Islet of Langerhans (tissue), 1 donor: ENCODE results near the gene PXDC1.

ENCODE experiments used
- FAIRE-seq: peaks from one replicate; lab custom pipeline; 2011; peaks lifted over from hg19 to GRCh38; lab: Jason Lieb, UNC

PXDC1 gene

DNA sequence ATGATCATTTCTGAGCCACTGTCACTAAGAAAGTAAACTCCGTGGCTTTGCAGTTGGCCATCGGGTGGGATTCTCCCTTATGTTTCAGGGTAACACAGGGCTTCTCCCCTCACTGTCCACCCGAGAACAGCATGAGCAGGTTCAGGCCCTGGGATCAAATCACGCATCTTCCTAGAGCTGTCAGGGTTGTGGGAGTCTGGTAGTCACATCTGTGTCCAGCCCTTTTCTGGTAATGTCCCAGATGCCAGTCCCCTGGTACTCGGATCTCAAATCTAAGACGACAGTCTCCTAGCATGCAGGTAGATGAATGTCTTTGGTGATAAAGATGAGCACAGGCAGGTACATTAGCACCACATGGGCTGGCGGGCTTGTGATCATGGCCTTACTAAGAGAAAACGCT lies 4.8 kb downstream of the PXDC1 start:
- no peak for FAIRE-seq

DNA sequence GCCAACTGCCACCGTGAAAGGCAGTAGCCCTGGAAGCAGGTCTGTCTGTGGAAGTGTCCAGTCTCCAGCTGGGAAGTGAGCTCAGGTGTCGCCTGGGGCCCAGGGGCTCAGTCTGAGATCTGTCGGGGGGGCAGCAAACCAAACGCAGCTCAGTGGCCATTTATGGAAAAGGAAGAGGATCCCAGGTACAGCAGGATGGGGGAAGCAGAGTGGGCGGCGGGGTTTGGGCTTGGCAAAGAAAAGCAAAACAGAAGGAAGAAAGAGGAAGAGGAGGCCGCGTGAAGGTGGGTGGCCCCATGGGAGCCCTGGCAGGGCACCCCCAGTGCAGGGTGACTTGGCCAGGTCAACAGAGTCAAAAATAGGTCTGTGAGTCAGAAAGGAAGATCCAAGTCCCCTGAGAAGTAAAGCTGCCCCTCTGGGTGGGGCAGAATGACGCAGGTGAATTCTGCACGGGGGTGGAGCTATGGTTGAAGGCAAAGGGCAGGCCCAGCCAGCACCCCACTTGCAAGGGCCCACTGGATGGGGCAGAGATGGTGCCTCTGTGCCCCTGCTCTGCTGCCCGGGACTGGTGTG lies 5.3 kb downstream of the PXDC1 start:
- no peak for FAIRE-seq

GRCh38 chr6:3745566-3746118 lies 5.9 kb downstream of the PXDC1 start:
- no peak for FAIRE-seq

- FAIRE-seq, result no peak
Measured at GRCh38 chr6:3744901-3745470, 6.5 kb downstream of the PXDC1 start.

DNA sequence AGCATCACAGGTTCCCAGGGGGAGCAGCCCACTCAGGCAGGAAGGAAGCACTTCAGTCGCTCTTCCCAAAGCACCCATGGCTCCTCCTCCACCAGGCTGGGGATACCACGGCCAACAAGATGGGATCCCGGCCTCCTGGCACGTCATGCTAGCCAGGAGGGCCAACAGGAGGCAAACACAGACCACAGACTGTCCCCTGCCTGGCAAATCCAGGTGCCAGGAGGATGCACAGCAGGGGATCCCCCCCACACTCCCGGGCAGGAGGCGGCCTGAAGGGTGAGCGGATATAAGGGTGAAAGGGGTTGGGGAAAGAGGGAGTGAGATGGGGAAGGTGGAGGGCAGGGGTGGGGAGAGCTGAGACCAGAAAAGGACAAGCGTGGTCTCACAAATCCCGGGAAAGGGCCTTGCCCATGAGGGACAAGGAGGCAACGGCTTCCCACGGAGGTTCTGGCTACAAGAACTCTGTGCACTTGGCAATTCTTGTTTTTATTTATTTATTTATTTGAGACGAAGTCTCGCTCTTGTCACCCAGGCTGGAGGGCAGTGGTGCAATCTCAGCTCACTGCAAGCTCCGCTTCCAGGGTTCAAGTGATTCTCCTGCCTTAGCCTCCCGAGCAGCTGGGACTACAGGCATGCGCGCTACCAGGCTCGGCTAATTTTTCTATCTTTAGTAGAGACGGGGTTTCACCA lies 7.2 kb downstream of the PXDC1 start:
- no peak for FAIRE-seq

DNA sequence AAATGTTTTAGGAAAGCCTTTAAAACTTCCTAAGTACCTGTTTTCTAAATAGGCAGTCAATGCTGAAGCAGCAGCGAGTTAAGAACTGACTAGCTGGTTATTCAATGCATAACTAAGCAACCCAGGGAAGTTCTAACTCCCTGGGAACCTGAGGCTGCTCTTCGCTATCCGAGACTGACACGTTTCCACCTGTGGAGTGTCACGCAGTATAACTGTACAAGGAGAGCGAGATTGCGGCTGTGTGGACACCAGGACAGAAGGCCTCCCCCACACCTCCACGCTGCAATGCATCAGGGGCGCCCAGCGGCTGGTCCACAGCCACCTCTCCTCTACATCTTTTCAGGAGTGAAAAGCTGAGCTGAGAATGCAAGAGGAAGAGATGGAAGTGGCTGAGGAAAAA lies 8.0 kb downstream of the PXDC1 start:
- FAIRE-seq, result no peak

GRCh38 chr6:3742426-3743344 lies 8.8 kb downstream of the PXDC1 start:
- no peak for FAIRE-seq

GRCh38 chr6:3742076-3742425 lies 9.5 kb downstream of the PXDC1 start:
- no peak for FAIRE-seq

- no peak for FAIRE-seq
Measured at GRCh38 chr6:3741477-3741871, 10.0 kb downstream of the PXDC1 start.

DNA sequence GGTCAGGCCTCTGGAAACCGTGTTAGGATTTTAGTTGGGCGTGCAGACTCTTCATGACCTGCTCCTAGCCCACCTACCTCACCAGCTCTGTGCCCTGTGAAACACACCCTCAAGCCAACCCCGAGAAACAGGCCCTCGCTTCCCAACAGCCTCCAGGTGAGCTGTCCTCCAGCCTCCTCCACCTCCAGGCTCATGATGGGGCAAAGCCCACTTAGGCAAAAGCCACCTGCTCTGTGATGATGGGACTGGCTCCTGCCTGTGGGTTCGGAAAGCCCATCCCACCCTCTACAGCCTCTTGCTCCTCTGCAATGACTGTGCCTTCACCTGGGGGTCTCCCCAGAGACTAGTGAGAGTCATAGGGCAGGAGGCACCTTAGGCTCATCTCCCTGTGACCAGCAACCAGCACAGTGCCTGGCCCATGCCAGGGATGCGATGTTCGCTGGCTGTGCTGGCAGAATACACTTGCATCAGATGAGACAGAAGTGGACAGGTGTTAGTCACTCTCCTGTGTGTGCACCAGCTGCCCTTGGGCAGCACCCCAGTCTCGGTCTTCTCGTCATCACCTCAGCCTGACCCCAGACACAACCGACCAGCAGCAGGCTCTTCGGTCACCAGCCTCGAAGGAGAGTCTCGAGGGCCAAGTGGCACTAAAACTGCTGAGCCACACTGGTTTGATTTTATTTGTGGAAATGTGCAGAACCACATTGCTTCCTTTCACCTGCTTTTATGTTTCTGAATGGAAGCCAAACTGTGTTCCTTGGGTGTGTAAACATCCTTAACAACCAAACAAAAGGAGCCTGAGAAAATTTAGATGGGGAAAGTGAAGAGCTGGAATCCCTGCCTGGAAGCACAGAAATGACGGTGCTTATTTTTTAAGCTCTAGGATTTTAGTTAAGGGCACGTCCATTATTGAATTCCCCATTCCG lies 10.7 kb downstream of the PXDC1 start:
- FAIRE-seq, result no peak

DNA sequence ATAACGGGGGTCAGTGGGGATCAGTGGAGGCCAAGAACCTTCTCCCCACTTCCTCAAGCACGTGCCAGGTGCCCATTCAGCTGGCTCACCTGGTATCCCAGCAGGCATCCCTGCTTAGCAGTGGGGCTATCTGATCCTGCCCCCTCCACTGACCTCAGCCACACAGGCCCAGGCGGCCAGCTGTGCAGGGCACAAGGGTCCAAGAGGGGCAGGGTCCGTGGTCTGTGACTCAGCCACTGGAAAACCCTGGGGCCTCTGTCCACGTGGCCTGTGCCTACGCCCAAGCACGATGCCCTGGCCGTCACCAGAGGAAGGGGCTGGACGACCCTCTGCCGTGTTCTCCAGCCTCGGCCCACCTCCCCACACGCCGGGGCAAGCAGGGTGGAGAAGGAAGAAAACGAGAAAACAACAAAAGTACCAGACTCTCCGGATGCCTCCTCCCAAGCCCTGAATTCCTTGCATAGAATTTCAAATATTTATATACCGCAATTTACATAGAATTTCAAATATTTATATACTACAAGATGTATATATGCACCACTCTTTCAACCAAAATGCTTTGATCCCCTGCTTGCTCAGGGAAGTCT lies 12.1 kb downstream of the PXDC1 start:
- no peak for FAIRE-seq

DNA sequence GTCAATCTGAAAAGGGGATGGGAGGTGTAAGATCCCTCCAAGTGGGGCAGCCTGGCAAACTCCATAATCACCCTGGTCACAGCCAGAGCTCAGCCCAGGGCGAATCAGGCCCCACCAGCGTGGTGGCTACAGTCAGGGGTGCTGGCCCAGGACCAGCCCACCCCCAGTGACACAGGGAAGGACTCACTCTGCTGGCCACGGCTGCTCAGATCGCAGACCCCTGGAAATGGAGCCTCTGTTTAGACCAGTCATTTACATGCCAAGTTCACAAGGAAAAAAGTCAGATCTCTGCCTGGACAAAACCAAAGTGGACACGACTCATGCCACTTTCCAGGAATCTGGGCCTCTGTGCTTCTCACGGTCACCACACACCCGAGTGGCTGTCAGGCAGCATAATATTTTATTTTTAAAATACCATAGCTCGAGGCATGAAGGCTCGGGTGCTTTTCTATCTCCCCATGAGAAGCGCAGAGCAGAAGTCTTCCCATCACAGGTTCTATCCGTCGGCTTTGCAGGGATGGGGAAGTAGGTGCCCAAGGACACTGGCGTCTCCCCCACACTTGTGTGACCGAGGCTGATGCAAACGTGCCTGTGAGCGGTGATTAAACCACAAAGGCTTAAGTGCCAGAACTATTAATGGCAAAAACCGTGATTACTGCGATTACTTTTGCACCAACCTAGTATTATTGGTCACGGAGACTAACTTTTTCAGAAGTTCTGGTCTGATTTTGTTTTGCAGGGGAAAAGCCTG lies 13.0 kb downstream of the PXDC1 start:
- no peak for FAIRE-seq

GRCh38 chr6:3737831-3738210 lies 13.7 kb downstream of the PXDC1 start:
- no peak for FAIRE-seq

DNA sequence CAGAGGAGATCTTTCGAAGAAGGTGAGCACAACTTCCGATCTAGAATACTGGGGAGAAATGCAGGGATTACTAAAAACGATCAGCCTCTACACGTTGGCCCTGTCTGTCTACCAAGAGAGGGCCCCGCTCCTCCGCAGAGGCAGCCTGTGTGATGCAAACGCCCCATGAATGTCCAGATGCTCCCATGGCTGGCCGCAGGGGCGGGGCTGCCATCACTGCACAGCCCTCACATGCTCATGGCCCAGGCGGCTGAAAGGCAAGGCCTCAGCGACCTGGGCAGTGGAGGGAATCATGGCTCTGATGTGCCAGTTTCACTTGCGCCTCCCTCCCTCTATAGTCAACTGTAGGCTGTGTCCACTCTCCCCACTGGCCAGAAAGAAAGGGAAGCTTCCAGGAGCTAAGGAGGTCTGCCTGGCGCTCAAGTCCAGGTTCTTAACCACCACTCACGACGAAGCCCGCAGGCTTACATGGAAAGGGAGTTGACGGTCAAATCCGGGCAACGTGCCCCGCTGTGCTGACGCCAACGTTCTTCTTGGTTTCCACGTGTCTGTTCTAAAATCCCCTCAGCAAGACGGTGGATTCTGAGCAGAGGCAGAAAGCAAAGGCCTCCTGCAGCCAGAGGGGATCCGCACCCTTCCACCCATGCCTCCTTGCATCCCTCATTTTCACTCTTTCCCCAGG lies 14.2 kb downstream of the PXDC1 start:
- FAIRE-seq, result no peak

DNA sequence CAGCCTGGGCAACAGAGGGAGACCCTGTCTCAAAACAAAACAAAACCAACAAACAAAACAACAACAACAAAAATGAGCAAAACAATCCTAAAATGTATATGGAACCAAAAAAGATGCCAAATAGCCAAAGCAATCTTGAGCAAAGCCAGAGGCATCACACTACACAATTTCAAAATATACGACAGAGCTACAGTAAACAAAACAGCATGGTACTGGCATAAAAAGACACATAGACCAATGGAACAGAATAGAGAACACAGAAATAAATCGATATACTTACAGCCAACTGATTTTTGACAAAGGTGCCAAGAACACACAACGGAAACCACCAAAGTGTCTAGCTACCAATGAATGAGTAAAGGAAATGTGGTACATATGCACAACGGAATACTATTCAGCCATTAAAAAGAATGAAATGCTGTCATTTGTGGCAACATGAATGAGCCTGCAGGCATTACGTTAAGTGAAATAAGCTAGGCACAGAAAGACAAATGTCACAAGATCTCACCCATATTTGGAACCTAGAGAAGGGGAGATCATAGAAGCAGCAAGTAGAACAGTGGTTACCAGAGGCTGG lies 16.4 kb downstream of the PXDC1 start:
- FAIRE-seq, result no peak

GRCh38 chr6:3734023-3734422 lies 17.5 kb downstream of the PXDC1 start:
- no peak for FAIRE-seq

DNA sequence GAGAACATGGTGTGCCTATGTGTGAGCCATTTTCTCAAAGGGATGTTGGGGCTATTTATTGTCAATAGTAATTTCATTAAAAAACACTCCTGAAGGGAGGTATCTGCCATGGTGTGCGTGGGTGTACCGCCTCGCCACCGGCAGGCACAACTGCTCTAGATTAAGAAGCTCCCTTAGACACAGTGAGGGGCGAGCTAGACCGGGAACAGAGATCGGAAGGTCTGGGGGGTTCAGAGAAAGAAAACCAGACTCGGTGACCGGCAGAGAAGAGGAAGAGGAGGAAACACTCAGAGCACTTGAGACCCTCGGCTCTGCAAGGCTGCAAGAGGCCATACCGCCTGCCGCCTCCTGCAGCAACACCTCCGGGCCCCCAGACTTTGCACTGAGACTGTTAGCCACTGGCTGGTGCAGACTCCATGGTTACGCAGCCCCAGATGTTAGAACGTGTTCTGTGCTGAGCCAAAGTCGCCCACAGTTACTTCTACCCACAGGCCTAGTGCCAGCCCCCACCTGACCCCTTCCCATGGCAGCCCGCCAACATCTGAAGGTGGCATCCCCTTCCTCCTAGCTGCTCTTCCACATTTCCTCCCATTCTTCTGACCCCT lies 18.1 kb downstream of the PXDC1 start:
- no peak for FAIRE-seq

DNA sequence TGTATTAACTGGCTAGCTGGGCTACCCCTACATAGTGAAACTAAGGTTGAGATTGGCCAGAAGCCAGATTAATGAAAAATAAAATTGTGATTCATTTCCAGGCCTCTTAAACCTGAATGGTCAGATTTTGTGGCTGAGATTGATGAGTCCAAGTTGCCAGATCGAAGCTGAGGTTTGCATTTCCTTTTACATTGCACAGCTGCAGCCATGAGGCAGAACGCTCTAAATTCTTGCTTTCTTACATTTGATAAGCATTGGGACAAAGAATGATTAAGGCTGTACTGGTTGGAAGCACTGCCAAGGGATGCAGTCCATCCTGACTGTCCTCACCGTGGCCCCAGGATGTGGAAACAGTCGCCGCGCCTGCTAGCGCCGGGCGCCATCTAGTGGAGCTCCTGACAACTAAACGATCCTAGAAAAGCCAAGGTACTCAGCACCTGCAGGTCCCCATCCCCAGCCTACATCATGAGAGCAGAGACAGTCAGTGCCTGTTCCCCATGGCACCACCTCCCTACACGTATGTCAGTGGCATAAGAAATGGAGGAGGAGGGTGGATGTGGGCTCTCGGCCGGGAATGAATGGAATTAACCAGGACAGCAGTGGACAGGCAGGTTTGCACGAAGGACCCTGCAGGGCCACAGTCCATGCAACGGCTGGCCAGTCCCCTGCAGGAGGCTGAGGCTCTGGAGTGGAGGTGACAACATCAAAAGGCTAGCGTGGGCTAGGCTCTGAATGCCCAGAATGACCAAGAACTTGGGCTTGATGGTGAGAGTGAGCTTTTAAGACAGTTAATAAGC lies 19.0 kb downstream of the PXDC1 start:
- FAIRE-seq, result no peak
